Right forelimb (tissue), 1 donor: ENCODE data around the gene SCN1B.

ENCODE experiments used
- DNase-seq: peaks from one replicate; pipeline ENCODE4 v3.0.0-alpha.2; 2018

The SCN1B gene

DNA sequence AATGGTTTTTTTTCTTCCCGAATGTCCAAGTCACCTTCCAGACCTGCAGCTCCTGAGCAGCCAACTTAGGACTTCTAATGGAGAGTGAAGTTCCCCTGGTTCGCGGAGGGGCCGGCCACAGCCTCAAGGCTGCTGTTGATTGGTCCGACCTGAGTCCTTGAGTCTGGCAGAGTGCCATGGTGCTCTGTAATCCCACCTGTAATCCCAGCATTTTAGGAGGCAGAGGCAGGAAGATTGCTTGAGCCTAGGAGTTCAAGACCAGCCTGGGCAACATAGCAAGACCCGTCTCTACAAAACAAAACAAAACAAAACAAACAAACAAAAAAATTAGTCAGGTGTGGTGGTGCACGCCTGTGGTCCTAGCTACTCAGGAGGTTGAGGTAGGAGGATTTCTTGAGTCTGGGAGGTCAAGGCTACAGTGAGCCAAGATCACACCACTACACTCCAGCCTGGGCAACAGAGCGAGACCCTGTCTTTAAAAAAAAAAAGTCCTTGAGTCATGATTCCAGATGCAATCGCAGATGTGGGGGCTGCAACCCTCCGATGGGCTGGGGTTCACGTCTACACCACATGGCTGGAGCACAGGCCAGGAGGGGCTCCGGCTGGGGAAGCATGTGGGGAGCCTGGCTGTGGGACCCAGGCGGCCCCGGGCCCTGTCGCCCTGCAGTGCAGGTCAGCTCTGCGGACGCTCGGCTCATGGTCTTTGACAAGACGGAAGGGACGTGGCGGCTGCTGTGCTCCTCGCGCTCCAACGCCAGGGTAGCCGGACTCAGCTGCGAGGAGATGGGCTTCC lies 28.9 kb downstream of the SCN1B start:
- no peak for DNase-seq

DNA sequence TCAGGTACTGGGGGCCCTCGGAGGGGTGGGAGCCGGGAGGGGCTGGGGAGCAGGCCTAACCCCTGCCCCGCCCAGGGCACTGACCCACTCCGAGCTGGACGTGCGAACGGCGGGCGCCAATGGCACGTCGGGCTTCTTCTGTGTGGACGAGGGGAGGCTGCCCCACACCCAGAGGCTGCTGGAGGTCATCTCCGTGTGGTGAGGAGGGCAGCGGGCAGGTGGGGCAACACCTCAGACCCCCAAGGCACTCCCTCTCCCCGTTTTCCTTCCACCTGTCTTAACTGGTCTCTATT lies 29.5 kb downstream of the SCN1B start:
- no peak for DNase-seq

DNA sequence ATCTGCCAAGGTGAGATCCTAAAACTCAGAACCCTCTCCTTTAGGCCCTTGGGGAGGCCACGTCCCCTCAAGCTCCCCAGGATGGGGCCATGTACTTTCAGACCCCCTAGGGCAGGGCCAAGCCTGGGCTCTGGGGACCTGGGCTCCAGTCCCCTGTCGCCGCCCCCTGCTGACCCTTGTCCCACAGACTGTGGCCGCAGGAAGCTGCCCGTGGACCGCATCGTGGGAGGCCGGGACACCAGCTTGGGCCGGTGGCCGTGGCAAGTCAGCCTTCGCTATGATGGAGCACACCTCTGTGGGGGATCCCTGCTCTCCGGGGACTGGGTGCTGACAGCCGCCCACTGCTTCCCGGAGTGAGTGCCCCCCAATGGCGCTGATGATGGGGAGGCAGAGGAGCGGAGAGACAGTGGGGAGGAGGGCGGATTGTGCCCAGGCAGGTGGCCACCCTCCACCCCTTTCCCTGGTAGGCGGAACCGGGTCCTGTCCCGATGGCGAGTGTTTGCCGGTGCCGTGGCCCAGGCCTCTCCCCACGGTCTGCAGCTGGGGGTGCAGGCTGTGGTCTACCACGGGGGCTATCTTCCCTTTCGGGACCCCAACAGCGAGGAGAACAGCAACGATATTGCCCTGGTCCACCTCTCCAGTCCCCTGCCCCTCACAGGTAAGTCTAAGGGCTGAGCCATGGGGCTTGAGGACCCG lies 30.0 kb downstream of the SCN1B start:
- DNase-seq, result no peak

DNA sequence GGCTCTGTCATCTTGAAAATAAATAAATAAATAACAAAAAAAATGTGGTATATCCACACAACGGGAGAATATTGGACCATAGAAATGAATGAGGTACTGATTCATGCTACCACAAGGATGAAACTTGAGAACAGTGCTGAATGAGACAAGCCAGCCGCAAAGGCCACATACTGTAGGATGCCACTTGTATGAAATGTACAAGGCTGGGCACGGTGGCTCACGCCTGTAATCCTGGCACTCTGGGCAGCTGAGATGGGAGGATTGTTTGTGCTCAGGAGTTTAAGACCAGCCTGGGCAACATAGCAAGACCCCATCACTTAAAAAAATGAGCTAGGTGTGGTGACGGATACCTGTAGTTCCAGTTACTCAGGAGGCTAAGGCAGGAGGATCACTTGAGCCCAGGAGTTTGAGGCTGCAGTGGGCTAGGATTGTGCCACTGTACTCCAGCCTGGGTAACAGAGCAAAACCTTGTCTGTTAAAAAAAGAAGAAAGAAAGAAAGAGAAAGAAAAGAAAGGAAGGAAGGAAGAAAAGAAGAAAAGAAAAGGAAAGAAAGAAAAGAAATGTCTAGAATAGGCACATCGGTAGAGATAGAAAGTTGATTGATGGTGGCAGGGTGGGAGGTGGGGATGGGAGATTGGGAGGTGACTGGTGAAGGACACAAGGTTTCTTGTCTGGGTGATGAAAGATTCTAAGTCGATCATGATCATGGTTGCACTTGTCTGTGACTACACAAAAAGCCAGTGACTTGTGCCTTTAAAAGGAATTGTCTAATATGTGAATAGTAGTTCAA lies 31.5 kb downstream of the SCN1B start:
- DNase-seq, result no peak

DNA sequence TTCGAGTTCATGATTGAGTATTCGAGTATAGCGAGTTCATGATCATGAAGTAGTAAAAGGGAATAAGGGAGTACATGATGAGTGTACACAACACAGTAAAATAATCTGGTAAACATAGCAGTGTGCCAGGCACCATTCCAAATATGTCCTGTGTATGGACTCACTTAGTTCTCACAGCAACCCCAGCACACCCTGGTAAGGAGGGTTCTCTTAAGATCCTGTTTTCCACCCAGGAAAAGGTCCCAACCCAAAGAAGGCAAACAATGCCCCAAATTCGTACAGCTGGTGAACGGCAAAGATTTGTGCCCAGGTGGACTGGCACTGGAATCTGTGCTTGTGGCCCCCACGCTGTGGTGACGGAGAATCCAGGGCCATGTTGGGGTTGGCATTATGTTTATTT lies 32.7 kb downstream of the SCN1B start:
- no peak for DNase-seq

DNA sequence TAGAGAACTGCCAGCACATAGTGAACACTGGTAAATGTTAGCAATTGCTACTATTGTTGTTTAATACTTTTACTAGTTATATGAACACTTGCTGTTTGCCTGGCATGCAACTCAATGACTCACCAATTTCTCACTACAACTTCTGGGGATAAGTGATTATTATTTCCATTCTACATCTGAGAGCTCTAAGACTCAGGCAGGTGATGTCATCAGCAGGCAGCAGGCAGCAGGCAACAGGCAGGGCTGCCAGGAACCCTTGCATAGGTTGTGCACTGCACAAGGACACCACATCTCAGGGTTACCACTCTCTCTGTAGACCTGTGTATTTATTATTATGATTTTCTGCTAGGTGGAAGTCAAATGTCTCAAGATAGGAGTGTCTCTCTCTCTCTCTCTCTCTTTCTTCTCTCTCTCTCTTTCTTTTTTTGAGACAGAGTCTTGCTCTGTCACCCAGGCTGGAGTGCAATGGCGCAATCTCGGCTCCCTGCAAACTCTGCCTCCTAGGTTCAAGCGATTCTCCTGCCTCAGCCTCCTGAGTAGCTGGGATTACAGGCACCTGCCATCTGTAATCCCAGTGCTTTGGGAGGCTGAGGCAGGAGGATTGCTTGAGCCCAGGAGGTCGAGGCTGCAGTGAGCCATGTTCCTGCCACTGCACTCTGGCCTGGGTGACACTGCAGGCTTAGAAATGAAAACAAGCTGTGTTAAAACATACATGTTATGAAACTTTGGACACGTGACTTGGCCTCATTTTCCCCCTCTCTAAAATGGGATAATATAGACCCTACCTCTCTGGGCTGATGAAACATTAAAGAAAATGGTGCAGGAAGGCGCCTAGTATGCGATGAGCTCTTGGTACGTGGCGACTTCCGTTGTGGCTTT lies 33.9 kb downstream of the SCN1B start:
- no peak for DNase-seq

DNA sequence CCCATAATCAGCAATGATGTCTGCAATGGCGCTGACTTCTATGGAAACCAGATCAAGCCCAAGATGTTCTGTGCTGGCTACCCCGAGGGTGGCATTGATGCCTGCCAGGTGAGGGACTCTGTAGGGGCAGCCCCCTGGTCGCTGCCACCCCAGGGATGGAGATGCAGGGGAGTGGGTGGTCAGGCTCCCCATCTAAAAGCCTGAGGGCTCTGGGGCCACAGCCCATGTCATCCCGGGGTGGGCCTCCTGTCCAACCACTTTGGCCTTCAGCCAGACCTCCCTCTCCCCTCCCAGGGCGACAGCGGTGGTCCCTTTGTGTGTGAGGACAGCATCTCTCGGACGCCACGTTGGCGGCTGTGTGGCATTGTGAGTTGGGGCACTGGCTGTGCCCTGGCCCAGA lies 35.3 kb downstream of the SCN1B start:
- no peak for DNase-seq

DNA sequence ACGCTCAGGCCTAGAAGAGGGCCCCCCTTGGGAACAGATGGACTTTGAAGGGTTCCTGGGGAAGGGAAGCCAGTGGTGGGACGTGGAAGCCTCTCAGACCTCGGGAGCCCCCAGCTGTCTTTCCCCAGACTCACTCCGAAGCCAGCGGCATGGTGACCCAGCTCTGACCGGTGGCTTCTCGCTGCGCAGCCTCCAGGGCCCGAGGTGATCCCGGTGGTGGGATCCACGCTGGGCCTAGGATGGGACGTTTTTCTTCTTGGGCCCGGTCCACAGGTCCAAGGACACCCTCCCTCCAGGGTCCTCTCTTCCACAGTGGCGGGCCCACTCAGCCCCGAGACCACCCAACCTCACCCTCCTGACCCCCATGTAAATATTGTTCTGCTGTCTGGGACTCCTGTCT lies 35.9 kb downstream of the SCN1B start:
- DNase-seq, result no peak

DNA sequence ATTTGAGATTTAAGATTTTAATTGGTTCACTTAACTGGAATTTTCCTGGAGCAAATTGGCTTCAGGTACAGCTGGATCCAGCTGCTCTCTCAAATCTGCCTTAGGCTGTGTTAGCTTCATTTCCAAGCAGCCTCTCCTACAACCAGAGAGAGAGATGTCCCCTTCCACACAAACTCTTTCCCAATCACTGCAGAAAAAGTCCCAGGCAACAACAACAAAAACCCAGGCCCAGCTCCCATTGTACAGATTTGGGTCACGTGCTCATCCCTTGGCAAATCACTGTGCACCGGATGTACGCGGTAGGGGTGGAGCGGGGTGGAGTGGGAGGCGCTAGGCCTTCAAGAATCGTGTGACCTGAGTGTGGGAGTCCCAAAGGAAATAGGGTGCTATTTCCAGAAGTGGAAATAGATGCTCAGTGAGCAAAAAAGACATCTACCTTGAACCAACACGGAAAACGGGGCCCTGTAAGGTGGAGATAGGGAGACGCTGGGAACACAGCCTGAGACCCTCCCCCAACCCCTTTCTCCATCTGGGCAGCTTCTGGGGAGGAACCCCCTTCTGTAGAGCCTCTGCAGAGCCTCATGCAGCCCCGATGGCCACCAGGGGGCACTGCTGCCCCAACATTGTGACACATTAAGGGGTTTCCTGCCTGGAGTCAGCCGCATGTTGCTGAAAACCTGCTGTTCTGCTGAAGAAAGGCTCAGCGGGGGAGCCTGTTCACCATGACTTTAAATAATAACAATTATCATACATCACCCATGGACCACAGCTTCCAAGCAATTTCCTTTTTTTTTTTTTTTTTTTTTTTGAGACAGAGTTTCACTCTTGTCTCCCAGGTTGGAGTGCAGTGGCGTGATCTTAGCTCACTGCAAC lies 36.7 kb downstream of the SCN1B start:
- DNase-seq, result peak; percentile 91

DNA sequence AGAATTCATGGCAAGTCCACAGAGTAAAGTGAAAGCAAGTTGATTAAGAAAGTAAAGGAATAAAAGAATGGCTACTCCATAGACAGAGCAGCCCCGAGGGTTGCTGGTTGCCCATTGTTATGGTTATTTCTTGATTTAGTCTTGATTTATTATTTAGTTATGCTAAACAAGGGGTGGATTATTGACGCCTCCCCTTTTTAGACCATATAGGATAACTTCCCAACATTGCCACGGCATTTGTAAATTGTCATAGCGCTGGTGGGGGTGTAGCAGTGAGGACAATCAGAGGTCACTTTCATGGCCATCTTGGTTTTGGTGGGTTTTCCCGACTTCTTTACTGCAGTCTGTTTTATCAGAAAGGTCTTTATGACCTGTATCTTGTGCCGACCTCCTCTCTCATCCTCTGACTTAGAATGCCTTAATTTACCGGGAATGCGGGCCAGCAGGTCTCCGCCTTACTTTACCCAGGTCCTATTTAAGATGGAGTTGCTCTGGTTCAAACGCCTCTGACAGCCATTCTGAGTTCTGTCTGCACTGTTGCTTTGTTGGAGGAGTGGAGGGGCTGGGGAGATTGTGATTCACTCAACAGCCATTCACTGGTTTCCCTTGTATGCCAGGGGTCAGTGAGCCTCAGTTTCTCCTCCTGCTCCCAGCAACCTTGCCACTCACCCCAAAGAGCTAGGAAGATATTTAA lies 38.8 kb downstream of the SCN1B start:
- DNase-seq, result no peak

DNA sequence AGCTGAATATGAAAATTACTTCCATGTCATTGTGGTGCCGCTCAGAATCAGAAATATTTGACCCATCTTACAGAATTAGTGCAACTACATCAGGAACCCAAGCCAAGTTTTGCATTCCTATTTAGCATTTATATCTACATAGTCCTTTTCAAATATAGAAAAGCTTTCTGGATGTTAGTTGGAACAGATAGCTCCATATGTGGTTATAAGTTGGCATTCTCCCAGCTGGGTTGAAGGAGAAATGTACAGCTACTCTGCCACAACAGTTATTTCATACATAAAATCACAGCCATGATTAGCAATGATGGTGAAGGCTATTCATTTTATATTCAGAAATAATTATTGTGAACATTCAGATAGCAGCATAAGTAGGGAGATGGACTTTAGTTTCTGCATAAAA lies 39.4 kb downstream of the SCN1B start:
- DNase-seq, result no peak

DNA sequence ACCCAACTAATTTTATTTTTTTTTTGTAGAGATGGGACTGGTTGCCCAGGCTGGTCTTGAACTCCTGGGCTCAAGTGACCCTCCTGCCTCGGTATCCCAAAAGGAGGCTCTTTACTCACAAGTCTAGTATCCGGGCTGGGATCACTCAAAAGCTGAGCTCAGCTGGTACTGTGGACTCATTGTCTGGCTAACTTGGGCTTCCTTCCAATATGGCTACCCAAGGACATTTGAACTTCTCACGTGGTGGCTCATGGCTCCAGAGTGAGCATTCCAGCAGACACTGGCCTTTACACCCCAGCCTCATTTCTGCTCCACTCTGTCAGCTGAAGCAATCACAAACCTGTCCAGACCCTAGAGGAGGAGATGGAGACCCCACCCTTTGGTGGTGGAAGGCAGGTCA lies 40.2 kb downstream of the SCN1B start:
- no peak for DNase-seq

DNA sequence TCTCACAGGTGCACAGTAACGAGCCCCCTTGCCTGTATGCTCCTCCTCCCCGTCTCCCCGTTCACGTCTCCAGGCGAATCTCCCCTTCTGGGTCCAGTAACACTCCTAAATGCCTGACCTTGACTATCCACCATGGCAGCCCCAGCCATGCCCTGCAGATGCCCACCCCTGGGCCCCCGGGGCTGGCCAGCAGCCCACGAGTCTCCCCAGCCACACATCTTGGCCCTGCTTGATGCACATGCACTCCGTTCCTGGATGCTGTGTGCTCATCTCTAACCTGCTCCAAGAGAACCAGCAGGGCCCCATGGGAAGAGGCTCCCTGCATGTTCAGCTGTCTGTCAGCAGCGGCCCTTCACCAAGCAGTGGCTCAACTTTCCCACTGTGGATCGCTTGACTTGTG lies 43.2 kb downstream of the SCN1B start:
- no peak for DNase-seq

DNA sequence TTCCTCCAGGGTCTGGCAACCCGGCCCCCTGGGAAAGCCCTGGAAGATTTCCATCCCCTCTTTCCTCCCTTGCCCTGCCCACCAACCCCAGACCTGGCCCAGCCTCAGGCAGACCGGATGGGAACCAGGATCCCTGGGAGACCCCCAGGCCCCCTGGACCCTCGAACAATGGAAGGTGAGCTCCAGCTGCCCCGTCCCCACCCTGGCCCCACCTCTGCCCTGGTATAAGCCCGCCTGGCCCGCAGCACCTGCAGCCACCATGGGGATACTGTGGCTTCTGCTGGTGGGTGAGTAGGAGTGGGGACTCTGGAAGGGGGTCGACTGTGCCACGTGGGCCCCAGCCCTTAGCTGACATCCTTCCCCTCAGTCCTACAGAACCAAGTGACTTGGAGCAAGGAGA lies 43.7 kb downstream of the SCN1B start:
- DNase-seq, result no peak

DNA sequence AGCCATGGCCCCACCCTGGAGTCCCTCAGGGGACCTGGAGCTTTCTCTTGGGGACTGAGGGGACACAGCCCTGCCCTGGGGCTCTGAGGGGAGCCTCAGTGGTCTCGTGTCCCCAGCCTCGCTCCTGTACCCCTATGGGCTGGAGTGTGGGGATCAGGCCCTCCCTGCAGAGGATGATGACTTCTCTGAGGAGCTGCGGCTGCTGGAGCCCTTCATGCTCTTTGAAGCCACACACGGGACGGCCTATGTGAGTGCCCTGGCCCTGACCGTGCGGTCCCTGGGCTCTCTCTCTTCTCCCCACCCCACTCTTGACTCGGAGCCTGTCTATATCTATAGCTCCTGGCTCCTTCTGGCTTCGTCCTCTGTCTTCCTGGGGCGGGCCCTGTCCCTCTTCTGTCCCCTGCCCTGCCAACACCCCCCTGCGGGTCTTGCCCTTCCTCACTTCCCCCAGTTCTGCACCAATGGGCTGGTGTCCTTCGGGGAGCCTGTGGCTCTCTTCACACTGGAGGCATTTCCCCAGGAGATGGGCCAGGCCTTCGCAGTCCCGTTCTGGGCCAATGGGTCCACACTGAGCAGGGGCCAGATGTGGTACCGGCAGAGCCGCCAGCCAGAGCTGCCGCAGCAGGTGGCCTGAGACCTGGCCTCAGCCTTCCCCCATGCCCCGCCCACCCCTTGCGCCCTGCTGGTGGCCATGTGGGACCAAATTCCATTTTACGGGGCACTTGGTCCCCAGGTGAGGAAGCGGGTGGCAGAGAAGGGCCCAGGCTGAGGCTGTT lies 44.3 kb downstream of the SCN1B start:
- DNase-seq, result no peak

DNA sequence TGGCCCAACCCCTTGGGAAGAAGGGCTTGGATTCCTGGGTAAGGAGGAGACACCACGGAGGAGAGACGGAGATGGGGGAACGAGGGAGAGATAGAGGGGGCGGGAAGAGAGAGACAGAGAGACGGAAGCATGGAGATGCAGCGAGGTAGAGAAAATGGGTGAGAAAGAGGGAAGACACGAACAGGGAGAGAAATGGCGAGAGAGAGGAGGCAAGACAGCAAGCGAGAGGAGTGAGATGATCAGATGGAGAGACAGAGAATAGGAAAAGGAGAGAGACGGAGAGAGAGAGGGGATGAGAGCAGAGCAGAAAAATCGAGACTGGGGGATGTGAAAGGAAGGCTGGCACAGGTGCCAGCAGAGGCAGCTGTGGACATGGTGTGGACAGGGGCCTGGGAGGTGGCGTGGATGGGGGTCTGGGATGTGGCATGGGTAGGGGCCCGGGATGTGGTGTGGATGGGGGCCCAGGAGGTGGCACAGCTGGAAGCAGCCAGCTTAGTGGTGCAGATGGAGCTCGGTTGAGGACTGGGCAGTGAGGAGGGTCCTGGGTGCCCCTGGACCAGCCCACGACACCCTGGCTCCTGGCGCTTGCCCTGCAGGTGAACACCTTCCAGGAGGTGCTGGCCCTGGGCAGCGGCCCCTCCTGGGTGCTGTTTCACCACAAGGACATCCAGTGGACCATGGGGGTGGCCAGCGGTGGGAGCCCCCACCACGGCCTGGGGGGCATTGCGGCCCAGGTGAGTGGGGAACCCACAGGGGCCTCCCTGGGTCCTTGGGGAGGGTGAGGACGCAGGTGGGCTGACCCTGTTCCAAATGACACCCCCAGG lies 45.1 kb downstream of the SCN1B start:
- DNase-seq, result no peak

DNA sequence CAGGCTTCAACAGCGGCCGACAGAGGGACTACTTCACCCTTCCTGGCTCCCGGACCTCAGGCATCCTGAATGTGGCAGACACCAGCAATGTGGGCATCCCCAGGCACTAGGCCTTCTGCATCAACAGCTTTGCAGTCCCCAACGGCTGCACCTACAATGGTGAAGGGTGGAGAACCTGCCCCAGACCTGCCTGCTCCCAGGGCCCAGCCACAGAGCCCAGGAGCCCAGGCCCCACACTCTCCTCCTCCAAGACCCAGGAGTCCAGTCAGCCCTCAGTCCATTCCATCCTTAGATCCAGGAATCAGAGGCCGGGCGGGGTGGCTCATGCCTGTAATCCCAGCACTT lies 45.7 kb downstream of the SCN1B start:
- no peak for DNase-seq

DNA sequence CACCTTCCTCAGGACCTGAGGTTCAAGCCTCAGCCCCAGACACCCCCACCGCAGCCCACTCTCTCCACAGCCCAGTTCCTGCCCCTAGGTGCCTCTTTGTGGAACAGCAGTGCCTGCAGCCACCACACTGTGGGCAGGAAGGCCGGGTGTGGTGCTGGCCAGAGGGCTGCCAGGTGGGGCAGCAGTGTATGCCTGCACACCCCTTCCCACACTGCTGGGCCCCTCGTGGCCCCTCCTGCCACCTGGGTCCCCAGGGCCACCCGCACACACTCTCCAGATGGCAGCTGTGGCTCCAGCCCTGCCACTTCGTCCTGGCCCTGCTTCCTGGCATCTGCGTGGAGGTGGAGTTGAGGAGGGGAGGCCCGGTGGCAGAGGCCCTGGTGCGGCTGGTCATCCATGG lies 46.4 kb downstream of the SCN1B start:
- no peak for DNase-seq

DNA sequence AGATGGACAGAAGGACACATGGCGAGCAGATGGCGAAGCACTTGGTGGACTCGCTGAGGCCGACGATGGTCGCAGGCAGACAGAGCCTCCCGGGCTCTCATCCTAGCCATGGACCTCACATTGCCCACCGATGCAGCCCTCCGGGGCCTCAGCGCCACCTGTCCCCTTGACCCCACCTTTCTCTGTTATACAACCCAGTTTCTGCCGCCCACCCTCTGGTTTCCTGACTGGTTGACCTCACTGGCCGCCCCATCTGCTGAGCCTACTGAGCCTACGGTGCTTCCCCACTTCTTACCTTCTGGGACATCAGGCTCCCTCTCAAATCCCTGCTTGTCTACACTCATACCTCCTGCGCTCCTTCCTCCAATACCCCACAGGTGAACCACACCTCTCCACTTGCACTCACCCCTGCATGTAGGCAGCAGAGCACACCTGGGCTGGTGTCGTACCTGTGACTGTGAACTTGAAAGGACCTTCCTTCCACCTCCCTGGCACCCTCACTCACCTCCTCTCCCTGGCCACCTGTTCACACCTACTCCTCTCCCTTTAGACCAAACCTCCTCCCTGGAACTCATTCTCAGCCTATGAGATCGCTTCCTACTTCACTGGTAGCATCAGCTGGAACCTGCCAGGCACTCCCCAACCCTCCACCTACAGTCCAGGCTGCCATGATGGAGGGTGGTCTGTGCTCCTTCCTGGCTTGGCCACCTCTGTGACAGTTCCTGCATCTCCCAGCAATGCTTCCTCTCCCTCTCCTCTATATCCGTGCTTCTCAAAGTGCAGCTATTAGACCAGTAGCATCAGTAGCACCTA lies 47.3 kb downstream of the SCN1B start:
- no peak for DNase-seq
